ACC112 (cell line): Measurements from ENCODE around the gene SLFNL1.
A peak's percentile ranks its signal among the peaks of the same experiment; 100 is the strongest.

Experiments used
- H2AFZ ChIP-seq: fragments of 200-600 bp; sonication (generic); one replicate; pipeline ENCODE4 v1.6.0; 2017; ENCODE audit warnings: antibody characterized with exemption, low read length; ENCODE audit not compliant: unreplicated experiment
- H3K27ac ChIP-seq: fragments of 200-600 bp; sonication (generic); 2 replicates; pipeline ENCODE4 v1.5.1; 2014; ENCODE audit warnings: low read depth, mild to moderate bottlenecking, antibody characterized with exemption, low read length, moderate library complexity
- H3K27me3 ChIP-seq: fragments of 200-600 bp; sonication (generic); 2 replicates; pipeline ENCODE4 v1.6.1; 2014; ENCODE audit warnings: mild to moderate bottlenecking, antibody characterized with exemption, low read length, moderate library complexity, mixed read lengths; ENCODE audit not compliant: insufficient read depth
- H3K36me3 ChIP-seq: fragments of 200-600 bp; sonication (generic); 2 replicates; pipeline ENCODE4 v1.6.1; 2016; ENCODE audit warnings: mild to moderate bottlenecking, antibody characterized with exemption, low read length, moderate library complexity, mixed read lengths; ENCODE audit not compliant: insufficient read depth
- H3K4me1 ChIP-seq: fragments of 200-600 bp; sonication (generic); one replicate; pipeline ENCODE4 v1.6.1; 2016; ENCODE audit warnings: low read length, mixed read lengths; ENCODE audit not compliant: insufficient read depth, unreplicated experiment, control insufficient read depth
- H3K4me3 ChIP-seq: fragments of 200-600 bp; sonication (generic); 2 replicates; pipeline ENCODE4 v1.5.1; 2014; ENCODE audit warnings: mild to moderate bottlenecking, low read depth, low read length
- H3K79me2 ChIP-seq: fragments of 200-600 bp; sonication (generic); one replicate; pipeline ENCODE4 v1.6.0; 2016; ENCODE audit warnings: low read length; ENCODE audit not compliant: control insufficient read depth, unreplicated experiment, insufficient read depth

Gene SLFNL1

GRCh38 chr1:41009466-41009865, 12.1 kb downstream of the SLFNL1 start:
- no peaks in the 10 kb centered on the region for H3K27me3 ChIP-seq
- H3K36me3 ChIP-seq: peaks cover 56% of the 10 kb centered on the region
- H3K79me2 ChIP-seq: peaks cover 1% of the 10 kb centered on the region
- H3K27ac ChIP-seq: no peak overlapping the region
- no peak overlapping the region for H3K4me3 ChIP-seq
- no peaks in the 10 kb centered on the region for H3K4me1 ChIP-seq
- H2AFZ ChIP-seq: no peak overlapping the region

- Histone ChIP-seq H2AFZ (no peak overlapping the region), H3K79me2 (peaks cover 6% of the 10 kb centered on the region), H3K4me3 (no peak overlapping the region), H3K4me1 (peaks cover 18% of the 10 kb centered on the region), H3K36me3 (peaks cover 57% of the 10 kb centered on the region), H3K27me3 (no peaks in the 10 kb centered on the region), H3K27ac (no peak overlapping the region)
Measured at GRCh38 chr1:41006942-41007865, 14.3 kb downstream of the SLFNL1 start.

- H3K36me3 ChIP-seq: peaks cover 55% of the 10 kb centered on the region
- H3K79me2 ChIP-seq: peaks cover 6% of the 10 kb centered on the region
- H3K4me1 ChIP-seq: peaks cover 22% of the 10 kb centered on the region
- no peak overlapping the region for H3K27ac ChIP-seq
- H3K4me3 ChIP-seq: no peak overlapping the region
- H2AFZ ChIP-seq: no peak overlapping the region
- H3K27me3 ChIP-seq: no peaks in the 10 kb centered on the region
Measured at GRCh38 chr1:41005876-41006275, 15.6 kb downstream of the SLFNL1 start.

- Histone ChIP-seq H3K79me2 (peaks cover 6% of the 10 kb centered on the region), H3K27me3 (no peaks in the 10 kb centered on the region), H3K4me3 (peak overlapping the region; percentile 6; the same call in 1 of the 2 replicates), H3K4me1 (peaks cover 22% of the 10 kb centered on the region), H3K27ac (peak overlapping the region; percentile 70), H2AFZ (no peak overlapping the region), H3K36me3 (peaks cover 37% of the 10 kb centered on the region)
Measured at GRCh38 chr1:41003640-41004220, 17.8 kb downstream of the SLFNL1 start.

- Histone ChIP-seq H2AFZ (no peak overlapping the region), H3K4me3 (peak overlapping the region; percentile 6; the same call in 1 of the 2 replicates), H3K4me1 (peaks cover 22% of the 10 kb centered on the region), H3K27ac (peak overlapping the region; percentile 70), H3K79me2 (peaks cover 6% of the 10 kb centered on the region), H3K36me3 (peaks cover 35% of the 10 kb centered on the region), H3K27me3 (no peaks in the 10 kb centered on the region)
Measured at GRCh38 chr1:41003127-41003639, 18.3 kb downstream of the SLFNL1 start.

GRCh38 chr1:40998668-40999067, 22.9 kb downstream of the SLFNL1 start:
- H3K36me3 ChIP-seq: peaks cover 24% of the 10 kb centered on the region
- H3K27ac ChIP-seq: no peak overlapping the region
- H3K4me3 ChIP-seq: no peak overlapping the region
- H3K79me2 ChIP-seq: peaks cover 5% of the 10 kb centered on the region
- peaks cover 18% of the 10 kb centered on the region for H3K4me1 ChIP-seq
- H2AFZ ChIP-seq: no peak overlapping the region
- H3K27me3 ChIP-seq: no peaks in the 10 kb centered on the region

GRCh38 chr1:40997096-40997495, 24.4 kb downstream of the SLFNL1 start:
- H3K4me3 ChIP-seq: no peak overlapping the region
- peaks cover 7% of the 10 kb centered on the region for H3K79me2 ChIP-seq
- H3K27me3 ChIP-seq: no peaks in the 10 kb centered on the region
- H2AFZ ChIP-seq: no peak overlapping the region
- H3K36me3 ChIP-seq: peaks cover 26% of the 10 kb centered on the region
- H3K4me1 ChIP-seq: peaks cover 4% of the 10 kb centered on the region
- no peak overlapping the region for H3K27ac ChIP-seq

GRCh38 chr1:40989066-40989465, 32.5 kb downstream of the SLFNL1 start:
- no peak overlapping the region for H3K27ac ChIP-seq
- peaks cover 67% of the 10 kb centered on the region for H3K36me3 ChIP-seq
- H3K27me3 ChIP-seq: no peaks in the 10 kb centered on the region
- H2AFZ ChIP-seq: no peak overlapping the region
- H3K4me3 ChIP-seq: no peak overlapping the region
- H3K79me2 ChIP-seq: peaks cover 41% of the 10 kb centered on the region
- H3K4me1 ChIP-seq: peaks cover 5% of the 10 kb centered on the region

GRCh38 chr1:40988280-40988679, 33.2 kb downstream of the SLFNL1 start:
- Histone ChIP-seq H3K27me3 (no peaks in the 10 kb centered on the region), H2AFZ (no peak overlapping the region), H3K27ac (no peak overlapping the region), H3K36me3 (peaks cover 71% of the 10 kb centered on the region), H3K4me3 (no peak overlapping the region), H3K79me2 (peaks cover 49% of the 10 kb centered on the region), H3K4me1 (peaks cover 13% of the 10 kb centered on the region)

- Histone ChIP-seq H3K27me3 (no peaks in the 10 kb centered on the region), H3K79me2 (peaks cover 52% of the 10 kb centered on the region), H3K36me3 (peaks cover 71% of the 10 kb centered on the region), H3K27ac (no peak overlapping the region), H2AFZ (no peak overlapping the region), H3K4me1 (peaks cover 19% of the 10 kb centered on the region), H3K4me3 (no peak overlapping the region)
Measured at GRCh38 chr1:40987439-40988276, 33.9 kb downstream of the SLFNL1 start.
